Measurements from ENCODE around the gene SIK2.

The SIK2 gene

DNA sequence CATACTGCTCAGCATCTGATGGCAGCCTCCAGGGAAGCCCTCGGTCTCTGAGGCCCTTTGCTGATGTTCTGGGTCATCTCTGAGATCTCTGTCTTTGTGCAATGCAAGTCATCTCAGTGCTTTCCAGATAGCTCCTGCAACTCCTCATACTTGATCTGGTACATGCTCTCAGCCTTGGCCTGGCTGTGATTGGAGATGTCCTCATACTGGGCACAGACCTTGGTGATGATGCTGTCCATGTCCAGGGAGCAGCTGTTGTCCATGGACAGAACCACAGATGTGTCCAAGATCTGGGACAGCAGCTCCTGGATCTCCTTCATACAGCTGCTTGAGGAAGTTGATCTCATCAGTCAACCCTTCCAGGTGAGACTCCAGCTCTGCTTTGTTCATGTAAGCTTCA is 69.1 kb downstream of the SIK2 start:
- DNase-seq (no peak), ATAC-seq (replicated peaks) (no peak)
- Mint-ChIP-seq H3K27me3 (no peaks in the 10 kb centered on the region), H3K27ac (no peak overlapping the region), H3K9me3 (no peaks in the 10 kb centered on the region), H3K36me3 (peaks cover 25 to 51% of the 10 kb centered on the region in 2 donors), H3K4me1 (peaks cover 0 to 2% of the 10 kb centered on the region in 2 donors), H3K4me3 (no peak overlapping the region)

DNA sequence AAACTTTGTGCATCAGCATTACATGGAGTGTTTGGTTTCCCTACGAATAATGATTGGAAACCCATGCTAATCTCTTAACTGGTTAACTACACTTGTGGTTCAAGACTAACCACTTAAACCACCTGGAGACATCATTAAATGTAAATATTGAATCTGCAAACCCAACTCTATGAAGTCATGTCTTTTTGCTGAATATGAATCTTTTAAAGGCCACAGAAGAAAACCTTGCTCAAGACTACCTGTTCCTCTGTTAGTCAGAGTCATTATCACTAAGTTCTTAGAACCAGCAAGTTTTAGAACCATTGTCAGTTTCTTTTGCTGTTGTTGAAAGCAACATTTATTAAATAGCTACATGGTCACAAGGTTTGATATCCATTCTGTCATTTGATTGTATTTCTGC is 70.7 kb downstream of the SIK2 start:
- peaks cover 24 to 48% of the 10 kb centered on the region in 2 donors for H3K36me3 Mint-ChIP-seq
- H3K27ac Mint-ChIP-seq = no peak overlapping the region
- no peaks in the 10 kb centered on the region for H3K27me3 Mint-ChIP-seq
- peaks cover 0 to 2% of the 10 kb centered on the region in 2 donors for H3K4me1 Mint-ChIP-seq
- H3K4me3 Mint-ChIP-seq = no peak overlapping the region
- DNase-seq (no peak), ATAC-seq (replicated peaks) (no peak)
- no peaks in the 10 kb centered on the region for H3K9me3 Mint-ChIP-seq

DNA sequence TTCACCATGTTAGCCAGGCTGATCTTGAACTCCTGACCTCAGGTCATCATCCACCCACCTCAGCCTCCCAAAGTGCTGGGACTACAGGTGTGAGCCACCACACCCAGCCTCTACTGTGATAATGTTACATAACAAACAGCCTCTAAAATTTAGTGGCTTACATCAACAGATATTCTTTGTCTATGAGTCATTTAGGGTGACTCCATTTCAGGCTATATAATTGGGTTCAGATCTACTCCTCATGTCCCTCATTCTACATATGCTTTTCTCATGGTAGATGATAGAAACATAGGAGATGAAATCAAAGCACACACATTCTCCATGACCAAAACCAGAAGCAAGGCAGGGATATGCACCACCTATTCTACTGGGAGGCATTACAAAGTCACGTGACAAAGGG is 72.7 kb downstream of the SIK2 start:
- H3K4me3 Mint-ChIP-seq = no peak overlapping the region
- H3K9me3 Mint-ChIP-seq = no peaks in the 10 kb centered on the region
- peaks cover 27 to 48% of the 10 kb centered on the region in 2 donors for H3K36me3 Mint-ChIP-seq
- no peak overlapping the region for H3K27ac Mint-ChIP-seq
- peaks cover 0 to 2% of the 10 kb centered on the region in 2 donors for H3K4me1 Mint-ChIP-seq
- DNase-seq = no peak
- no peaks in the 10 kb centered on the region for H3K27me3 Mint-ChIP-seq
- no peak for ATAC-seq (replicated peaks)

DNA sequence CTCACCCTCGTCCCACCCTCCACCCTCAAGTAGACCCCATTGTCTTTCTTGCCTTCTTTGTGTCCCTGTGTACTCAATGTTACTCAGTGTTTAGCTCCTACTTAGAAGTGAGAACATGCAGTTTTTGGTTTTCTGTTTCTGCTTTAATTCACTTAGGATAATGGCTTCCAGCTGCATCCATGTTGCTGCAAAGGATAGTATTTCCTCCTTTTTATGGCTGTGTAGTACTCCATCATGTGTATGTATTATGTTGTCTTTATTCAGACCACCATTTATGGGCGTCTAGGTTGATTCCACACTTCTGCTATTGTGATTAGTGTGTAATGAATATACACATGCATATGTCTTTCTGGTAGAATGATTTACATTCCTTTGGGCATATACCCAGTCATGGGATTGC is 73.6 kb downstream of the SIK2 start:
- peaks cover 0 to 2% of the 10 kb centered on the region in 2 donors for H3K4me1 Mint-ChIP-seq

DNA sequence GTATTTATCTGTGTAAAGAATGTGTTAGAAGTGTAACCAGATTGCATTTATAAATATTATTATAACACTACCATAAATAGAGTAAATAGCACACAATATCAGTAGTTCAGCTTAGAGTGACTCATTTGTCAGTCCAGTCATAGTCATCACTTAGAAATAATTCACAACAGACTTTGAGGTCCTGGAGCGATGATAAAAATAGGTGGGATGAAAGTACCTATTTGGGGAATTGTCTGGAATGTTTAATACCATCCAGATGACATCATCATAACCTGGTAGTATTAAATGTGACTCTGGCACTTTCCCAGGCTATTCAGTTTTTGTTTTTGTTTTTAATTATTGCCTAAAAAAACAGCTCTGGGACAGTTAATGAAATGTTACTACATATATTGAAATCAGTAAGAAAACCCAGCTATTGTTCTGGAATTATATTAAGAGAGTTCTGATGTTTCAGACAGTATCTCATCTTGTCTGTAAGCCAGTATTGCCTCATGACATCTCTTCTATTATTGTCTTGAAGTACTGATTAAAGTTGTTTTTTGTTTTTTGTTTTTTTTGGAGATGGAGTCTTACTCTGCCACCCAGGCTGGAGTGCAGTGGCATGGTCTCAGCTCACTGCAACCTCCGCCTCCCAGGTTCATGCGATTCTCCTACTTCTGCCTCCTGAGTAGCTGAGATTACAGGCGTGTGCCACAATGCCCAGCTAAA is 74.8 kb downstream of the SIK2 start:
- Mint-ChIP-seq H3K9me3 (no peaks in the 10 kb centered on the region), H3K4me1 (no peaks in the 10 kb centered on the region), H3K27me3 (no peaks in the 10 kb centered on the region), H3K36me3 (peaks cover 21 to 36% of the 10 kb centered on the region in 2 donors), H3K4me3 (no peak overlapping the region), H3K27ac (no peak overlapping the region)
- DNase-seq (no peak), ATAC-seq (replicated peaks) (no peak)

More for the DNA sequence above, 73.6 kb downstream of the SIK2 start:
- no peak for DNase-seq
- no peak overlapping the region for H3K27ac Mint-ChIP-seq
- no peak overlapping the region for H3K4me3 Mint-ChIP-seq
- H3K9me3 Mint-ChIP-seq = no peaks in the 10 kb centered on the region
- no peaks in the 10 kb centered on the region for H3K27me3 Mint-ChIP-seq
- peaks cover 27 to 47% of the 10 kb centered on the region in 2 donors for H3K36me3 Mint-ChIP-seq
- no peak for ATAC-seq (replicated peaks)

DNA sequence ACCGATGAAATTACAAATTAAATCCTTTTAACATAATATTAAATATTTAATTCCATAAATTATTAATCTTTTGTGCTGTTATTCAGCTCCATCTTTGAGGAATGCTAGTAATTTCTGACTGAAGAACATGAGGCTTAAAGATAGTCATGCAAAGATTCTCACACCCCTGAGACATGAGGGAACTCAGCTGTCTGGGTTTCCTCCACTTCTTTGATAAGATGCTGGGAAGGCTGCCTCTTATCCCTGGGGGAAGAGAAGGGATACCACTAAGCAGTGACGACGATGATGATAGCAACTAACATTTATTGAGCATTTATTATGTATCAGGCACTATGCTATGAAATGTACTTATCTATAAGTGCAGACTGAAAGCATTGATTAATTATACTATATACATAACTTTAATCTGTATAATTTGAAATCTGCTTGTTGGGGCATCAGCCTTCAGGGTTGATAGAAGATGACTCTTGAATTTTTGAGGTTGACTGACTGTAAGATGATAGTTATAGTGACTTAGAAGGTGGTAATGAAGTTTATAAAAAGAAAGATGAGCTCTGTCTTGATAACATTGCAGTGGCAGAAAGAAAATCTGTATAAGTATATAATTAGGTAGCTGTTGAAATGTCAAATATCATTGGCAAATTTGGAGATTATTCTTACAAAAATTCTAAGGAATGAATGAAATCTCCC is 78.4 kb downstream of the SIK2 start:
- Mint-ChIP-seq H3K27ac (no peak overlapping the region), H3K9me3 (no peaks in the 10 kb centered on the region), H3K4me3 (no peak overlapping the region), H3K4me1 (no peaks in the 10 kb centered on the region), H3K36me3 (peaks cover 17 to 26% of the 10 kb centered on the region in 2 donors), H3K27me3 (no peaks in the 10 kb centered on the region)
- ATAC-seq (replicated peaks) (no peak), DNase-seq (no peak)

DNA sequence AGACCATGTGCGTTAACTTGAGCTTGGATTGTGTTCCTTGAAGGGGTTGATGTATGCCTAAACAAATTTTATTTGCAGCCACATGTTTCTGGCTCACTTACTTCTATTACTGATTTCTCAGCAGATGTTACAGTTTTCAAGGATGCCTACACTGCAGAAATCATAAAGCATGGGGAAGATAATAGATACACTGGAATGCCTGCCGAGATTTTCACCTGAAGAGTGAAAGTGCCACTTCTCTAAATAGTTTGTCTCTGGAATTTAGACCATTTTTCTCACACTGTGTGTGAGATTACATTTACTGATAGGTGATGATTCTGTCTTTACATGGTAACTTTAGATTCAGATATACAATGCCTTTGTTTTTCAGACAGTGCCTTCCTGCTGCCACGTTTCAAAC is 81.6 kb downstream of the SIK2 start:
- DNase-seq = no peak
- H3K36me3 Mint-ChIP-seq = peaks cover 13 to 25% of the 10 kb centered on the region in 2 donors
- no peak for ATAC-seq (replicated peaks)
- H3K27me3 Mint-ChIP-seq = no peaks in the 10 kb centered on the region
- H3K4me1 Mint-ChIP-seq = peaks cover 0 to 2% of the 10 kb centered on the region in 2 donors
- H3K4me3 Mint-ChIP-seq = no peak overlapping the region
- no peaks in the 10 kb centered on the region for H3K9me3 Mint-ChIP-seq
- H3K27ac Mint-ChIP-seq = no peak overlapping the region

DNA sequence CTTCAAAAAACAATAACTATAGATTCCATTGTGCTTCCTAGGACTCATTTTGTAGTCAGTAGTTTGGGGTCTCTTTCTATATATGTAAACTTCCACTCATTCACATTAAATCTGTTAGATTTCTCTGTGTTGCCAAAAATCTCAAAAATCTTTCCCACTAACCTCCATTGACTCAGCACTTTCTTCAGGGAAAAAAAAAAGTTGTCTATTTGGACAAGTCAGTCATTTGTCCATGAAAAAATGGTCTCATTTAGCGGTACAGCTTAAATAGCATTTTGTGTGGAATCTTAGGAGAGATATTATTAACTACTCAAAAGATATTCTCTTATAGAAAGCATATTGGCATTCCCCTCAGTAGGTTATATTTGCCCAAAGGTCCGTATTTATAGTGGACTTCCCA is 82.0 kb downstream of the SIK2 start:
- H3K4me1 Mint-ChIP-seq = peaks cover 0 to 2% of the 10 kb centered on the region in 2 donors
- no peaks in the 10 kb centered on the region for H3K27me3 Mint-ChIP-seq
- H3K36me3 Mint-ChIP-seq = peaks cover 17 to 29% of the 10 kb centered on the region in 2 donors
- no peak overlapping the region for H3K27ac Mint-ChIP-seq
- no peaks in the 10 kb centered on the region for H3K9me3 Mint-ChIP-seq
- ATAC-seq (replicated peaks) = no peak
- no peak for DNase-seq
- H3K4me3 Mint-ChIP-seq = no peak overlapping the region

DNA sequence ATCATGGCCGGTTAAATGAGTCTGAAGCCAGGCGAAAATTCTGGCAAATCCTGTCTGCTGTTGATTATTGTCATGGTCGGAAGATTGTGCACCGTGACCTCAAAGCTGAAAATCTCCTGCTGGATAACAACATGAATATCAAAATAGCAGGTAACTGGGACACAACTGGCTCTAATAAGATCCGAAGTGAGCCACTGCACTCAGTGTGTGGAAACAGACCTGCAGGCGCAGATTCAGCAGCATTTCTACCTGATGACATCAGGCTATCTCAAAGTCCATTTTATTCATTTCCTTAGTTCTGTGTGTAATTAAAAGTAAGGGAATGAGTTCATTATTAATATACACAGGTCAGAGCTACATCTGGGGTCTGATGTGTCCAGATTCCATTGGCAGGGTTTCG is 85.8 kb downstream of the SIK2 start:
- DNase-seq (no peak), ATAC-seq (replicated peaks) (no peak)
- Mint-ChIP-seq H3K4me1 (peaks cover 0 to 2% of the 10 kb centered on the region in 2 donors), H3K9me3 (no peaks in the 10 kb centered on the region), H3K27me3 (no peaks in the 10 kb centered on the region), H3K36me3 (peaks cover 30 to 41% of the 10 kb centered on the region in 2 donors), H3K27ac (no peak overlapping the region), H3K4me3 (no peak overlapping the region)

DNA sequence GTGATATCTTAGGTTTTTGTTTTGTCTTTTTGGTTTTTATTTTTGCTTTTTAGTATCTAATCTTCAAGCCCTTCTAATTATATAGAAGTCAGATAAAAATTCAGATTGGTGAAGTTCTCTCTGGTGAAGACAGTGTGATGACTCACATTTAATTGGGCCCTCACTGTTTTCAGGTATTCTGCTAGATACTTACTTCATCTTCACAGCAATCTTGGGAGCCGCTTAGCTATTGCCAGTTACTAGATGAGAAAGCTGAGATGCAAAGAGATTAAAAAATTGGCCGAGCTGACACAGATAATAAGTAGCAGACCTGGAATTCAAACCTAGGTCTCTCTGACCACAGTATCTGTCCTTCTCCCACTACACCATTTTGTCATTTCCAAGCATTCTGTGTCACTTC is 88.9 kb downstream of the SIK2 start:
- Mint-ChIP-seq H3K9me3 (no peaks in the 10 kb centered on the region), H3K27ac (no peak overlapping the region), H3K4me1 (peaks cover 6 to 8% of the 10 kb centered on the region in 2 donors), H3K27me3 (no peaks in the 10 kb centered on the region), H3K36me3 (peaks cover 25 to 35% of the 10 kb centered on the region in 2 donors), H3K4me3 (no peak overlapping the region)
- ATAC-seq (replicated peaks) = no peak
- DNase-seq = no peak

DNA sequence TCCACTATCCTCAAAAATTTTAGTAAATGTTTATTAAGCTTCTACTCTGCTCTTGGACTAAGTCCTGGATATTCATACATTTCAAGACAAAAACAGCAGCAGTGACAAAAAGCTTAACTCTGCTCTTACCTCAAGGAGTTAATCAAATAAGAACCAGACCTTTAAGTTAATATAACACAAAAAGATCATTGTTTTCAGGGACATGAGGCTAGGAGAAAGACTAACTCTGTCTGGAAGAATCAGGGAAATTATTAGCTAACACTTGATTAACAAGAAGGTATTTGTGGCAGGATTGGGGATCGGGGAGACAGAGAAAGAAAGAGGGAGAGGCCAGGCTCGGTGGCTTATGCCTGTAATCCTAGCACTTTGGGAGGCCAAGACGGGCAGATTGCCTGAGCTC is 89.5 kb downstream of the SIK2 start:
- no peak for ATAC-seq (replicated peaks)
- DNase-seq = no peak
- Mint-ChIP-seq H3K9me3 (no peaks in the 10 kb centered on the region), H3K4me1 (peaks cover 10 to 12% of the 10 kb centered on the region in 2 donors), H3K27ac (no peak overlapping the region), H3K36me3 (peaks cover 25 to 35% of the 10 kb centered on the region in 2 donors), H3K27me3 (no peaks in the 10 kb centered on the region), H3K4me3 (no peak overlapping the region)

DNA sequence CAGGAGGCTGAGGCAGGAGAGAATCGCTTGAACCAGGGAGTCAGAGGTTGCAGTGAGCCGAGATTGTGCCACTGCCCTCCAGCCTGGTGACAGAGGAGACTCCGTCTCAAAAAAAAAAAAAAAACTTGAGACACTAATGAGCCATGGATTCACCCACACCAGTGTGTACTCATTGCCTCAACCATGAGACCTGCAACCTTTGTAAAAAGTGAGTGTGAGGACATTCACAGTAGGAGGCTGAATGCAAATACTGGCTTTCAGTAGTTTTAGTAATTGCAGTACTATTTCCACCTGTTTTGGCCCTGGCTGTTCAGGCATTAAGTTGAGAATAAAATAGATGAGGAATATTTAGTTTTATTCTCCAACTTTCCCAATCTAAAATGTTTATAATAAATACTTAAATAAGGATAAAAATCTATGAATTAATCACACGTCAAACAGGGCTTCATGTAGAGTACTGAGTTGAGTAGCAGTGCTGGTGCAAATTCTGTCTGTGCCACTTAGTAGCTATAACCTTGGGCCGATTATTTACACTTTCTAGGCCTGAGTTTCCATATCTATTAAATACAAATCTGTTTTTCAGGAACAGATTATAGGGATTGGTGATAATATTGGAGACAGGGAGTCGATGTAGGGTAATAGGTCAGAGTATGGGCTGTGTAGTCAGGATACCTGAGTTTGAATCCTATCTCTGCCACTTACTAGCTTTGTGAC is 91.1 kb downstream of the SIK2 start:
- Mint-ChIP-seq H3K27ac (no peak overlapping the region), H3K4me3 (no peak overlapping the region), H3K9me3 (no peaks in the 10 kb centered on the region), H3K36me3 (peaks cover 21 to 30% of the 10 kb centered on the region in 2 donors), H3K27me3 (no peaks in the 10 kb centered on the region), H3K4me1 (peaks cover 11 to 18% of the 10 kb centered on the region in 2 donors)
- no peak for DNase-seq
- no peak for ATAC-seq (replicated peaks)

DNA sequence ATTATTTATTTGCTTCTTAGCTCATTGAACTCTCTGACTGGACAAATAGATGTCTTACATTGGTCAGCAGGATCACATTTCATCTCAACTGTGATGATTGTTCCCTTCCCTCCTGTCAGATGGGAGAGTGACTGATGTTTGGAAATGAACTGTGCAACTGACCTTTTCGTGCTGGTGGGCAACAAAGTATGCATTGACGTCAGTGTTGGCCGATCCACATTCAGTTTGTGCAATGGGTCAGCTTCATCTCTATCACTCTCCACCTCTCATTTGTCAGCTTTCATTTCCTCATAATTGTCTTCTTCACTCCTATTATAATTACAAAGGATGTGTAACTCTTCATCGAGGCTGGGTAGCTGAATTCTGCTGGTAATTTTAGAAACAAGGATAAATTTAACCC is 92.6 kb downstream of the SIK2 start:
- Mint-ChIP-seq H3K4me3 (peak overlapping the region; percentile 33 to 59), H3K9me3 (no peaks in the 10 kb centered on the region), H3K27ac (peak overlapping the region; percentile 52), H3K27me3 (no peaks in the 10 kb centered on the region), H3K4me1 (peaks cover 13 to 18% of the 10 kb centered on the region in 2 donors), H3K36me3 (peaks cover 16 to 21% of the 10 kb centered on the region in 2 donors)
- no peak for DNase-seq
- ATAC-seq (replicated peaks) = peak; percentile 77 to 80

DNA sequence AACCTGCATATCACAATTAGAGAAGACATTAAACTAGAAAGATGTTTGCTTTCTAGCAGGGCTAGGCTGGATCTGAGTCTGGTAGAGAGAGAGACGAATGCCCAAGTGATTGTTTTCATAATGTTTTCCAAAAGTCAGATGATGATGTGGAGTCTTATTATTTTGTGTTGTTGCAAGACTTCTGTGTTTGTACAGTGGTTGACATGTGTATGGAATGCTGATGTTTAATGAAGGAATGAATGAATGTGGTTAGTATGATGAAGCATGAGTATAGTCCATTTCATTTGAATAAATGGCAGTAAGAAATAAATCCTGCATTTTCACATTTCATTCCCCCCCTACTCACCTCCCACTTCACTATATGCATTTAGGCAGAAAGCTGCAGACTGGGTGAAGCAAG is 94.3 kb downstream of the SIK2 start:
- DNase-seq = no peak
- peaks cover 8 to 14% of the 10 kb centered on the region in 2 donors for H3K36me3 Mint-ChIP-seq
- H3K27me3 Mint-ChIP-seq = no peaks in the 10 kb centered on the region
- H3K4me1 Mint-ChIP-seq = peaks cover 13 to 18% of the 10 kb centered on the region in 2 donors
- no peaks in the 10 kb centered on the region for H3K9me3 Mint-ChIP-seq
- no peak for ATAC-seq (replicated peaks)
- H3K27ac Mint-ChIP-seq = no peak overlapping the region
- H3K4me3 Mint-ChIP-seq = no peak overlapping the region
